Measurements from ENCODE around the gene LRRC18. TPM values are rescaled to one million over a fixed set of nuclear protein-coding genes. Genes with fewer than 3 reads are reported as not detected.

Gene LRRC18
- total RNA-seq, 1 donor from 2014 or later, result not detected

GRCh38 chr10:48940958-48941357 lies 1.3 kb upstream of the LRRC18 start:
- no peak overlapping the region for H3K4me3 Mint-ChIP-seq (ENCODE audit: unreplicated experiment)
- no peaks in the 10 kb centered on the region for H3K4me1 Mint-ChIP-seq (ENCODE audit: low read depth)
- no peaks in the 10 kb centered on the region for H3K36me3 Mint-ChIP-seq (ENCODE audit: low read depth)
- H3K27me3 Mint-ChIP-seq (ENCODE audit: low read depth), result peaks cover 7% of the 10 kb centered on the region
- DNase-seq (ENCODE audit: low spot score), result no peak
- no peak overlapping the region for H3K27ac Mint-ChIP-seq (ENCODE audit: unreplicated experiment)
- H3K9me3 Mint-ChIP-seq (ENCODE audit: low read depth), result no peaks in the 10 kb centered on the region
- TF ChIP-seq, protein P1, sequence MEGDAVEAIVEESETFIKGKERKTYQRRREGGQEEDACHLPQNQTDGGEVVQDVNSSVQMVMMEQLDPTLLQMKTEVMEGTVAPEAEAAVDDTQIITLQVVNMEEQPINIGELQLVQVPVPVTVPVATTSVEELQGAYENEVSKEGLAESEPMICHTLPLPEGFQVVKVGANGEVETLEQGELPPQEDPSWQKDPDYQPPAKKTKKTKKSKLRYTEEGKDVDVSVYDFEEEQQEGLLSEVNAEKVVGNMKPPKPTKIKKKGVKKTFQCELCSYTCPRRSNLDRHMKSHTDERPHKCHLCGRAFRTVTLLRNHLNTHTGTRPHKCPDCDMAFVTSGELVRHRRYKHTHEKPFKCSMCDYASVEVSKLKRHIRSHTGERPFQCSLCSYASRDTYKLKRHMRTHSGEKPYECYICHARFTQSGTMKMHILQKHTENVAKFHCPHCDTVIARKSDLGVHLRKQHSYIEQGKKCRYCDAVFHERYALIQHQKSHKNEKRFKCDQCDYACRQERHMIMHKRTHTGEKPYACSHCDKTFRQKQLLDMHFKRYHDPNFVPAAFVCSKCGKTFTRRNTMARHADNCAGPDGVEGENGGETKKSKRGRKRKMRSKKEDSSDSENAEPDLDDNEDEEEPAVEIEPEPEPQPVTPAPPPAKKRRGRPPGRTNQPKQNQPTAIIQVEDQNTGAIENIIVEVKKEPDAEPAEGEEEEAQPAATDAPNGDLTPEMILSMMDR (IDR thresholded peaks at IDR 0.05), result no peak

- TF ChIP-seq, protein P1 (IDR thresholded peaks at IDR 0.05), result no peak
- no peak overlapping the region for H3K27ac Mint-ChIP-seq (ENCODE audit: unreplicated experiment)
- peaks cover 7% of the 10 kb centered on the region for H3K27me3 Mint-ChIP-seq (ENCODE audit: low read depth)
- no peaks in the 10 kb centered on the region for H3K36me3 Mint-ChIP-seq (ENCODE audit: low read depth)
- no peak overlapping the region for H3K4me3 Mint-ChIP-seq (ENCODE audit: unreplicated experiment)
- no peak for DNase-seq (ENCODE audit: low spot score)
- H3K9me3 Mint-ChIP-seq (ENCODE audit: low read depth), result no peaks in the 10 kb centered on the region
- H3K4me1 Mint-ChIP-seq (ENCODE audit: low read depth), result no peaks in the 10 kb centered on the region
These were observed 732 bp upstream of the LRRC18 start for GRCh38 chr10:48940372-48940771.

DNA sequence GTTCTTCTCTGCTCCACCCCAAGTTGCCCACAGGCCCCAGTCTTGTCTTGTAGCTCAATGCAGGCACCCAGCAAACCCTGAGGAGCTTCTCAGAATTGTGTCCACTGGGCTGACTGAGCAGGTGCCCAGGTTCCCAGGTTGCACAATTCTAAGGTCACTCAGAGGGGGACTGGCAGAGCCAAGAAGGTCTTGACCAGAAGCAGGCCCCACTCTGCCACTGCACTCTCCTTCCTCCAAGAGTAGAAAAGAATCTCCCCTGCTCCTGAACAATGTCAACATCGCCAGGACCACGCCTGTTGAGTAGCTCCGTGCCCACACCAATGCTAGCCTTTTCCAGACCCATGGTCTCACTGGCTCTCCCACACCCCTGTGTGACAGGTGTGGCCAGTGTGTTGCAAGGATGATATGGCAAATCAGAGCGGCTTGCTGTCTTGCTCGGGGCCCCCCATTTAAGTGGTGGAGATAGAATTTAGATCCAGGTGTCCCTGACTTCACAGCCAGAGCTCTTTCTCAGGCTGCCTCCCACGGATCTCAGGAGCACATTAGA lies 577 bp downstream of the LRRC18 start:
- Mint-ChIP-seq H3K36me3 (ENCODE audit: low read depth) (no peaks in the 10 kb centered on the region), H3K27ac (ENCODE audit: unreplicated experiment) (no peak overlapping the region), H3K9me3 (ENCODE audit: low read depth) (no peaks in the 10 kb centered on the region), H3K4me1 (ENCODE audit: low read depth) (no peaks in the 10 kb centered on the region), H3K4me3 (ENCODE audit: unreplicated experiment) (no peak overlapping the region), H3K27me3 (ENCODE audit: low read depth) (peaks cover 9% of the 10 kb centered on the region)
- TF ChIP-seq, protein P1 (IDR thresholded peaks at IDR 0.05), result no peak
- DNase-seq (ENCODE audit: low spot score), result no peak

DNA sequence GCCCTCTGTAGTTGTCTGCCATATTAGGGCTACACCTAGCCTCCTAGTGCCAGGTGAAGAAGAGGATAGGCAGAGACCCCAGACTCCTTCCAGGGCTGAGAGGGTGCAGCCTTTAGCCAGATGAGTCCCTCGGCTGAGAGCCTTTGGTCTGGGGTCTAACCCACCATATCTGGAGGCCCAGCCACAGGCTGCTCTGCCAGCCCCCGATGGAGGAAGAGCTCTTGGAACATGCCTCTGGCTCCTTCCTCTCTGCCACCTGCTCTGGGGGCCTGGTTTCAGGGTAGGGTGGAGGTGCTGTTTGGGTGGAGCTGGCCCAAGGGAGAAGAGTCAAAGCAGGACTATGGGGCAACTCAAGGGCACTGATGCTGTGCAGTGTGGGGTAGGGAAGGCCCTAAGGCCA lies 1.4 kb downstream of the LRRC18 start:
- TF ChIP-seq, protein P1 (IDR thresholded peaks at IDR 0.05), result no peak
- no peaks in the 10 kb centered on the region for H3K9me3 Mint-ChIP-seq (ENCODE audit: low read depth)
- H3K4me3 Mint-ChIP-seq (ENCODE audit: unreplicated experiment), result no peak overlapping the region
- no peaks in the 10 kb centered on the region for H3K36me3 Mint-ChIP-seq (ENCODE audit: low read depth)
- no peak overlapping the region for H3K27ac Mint-ChIP-seq (ENCODE audit: unreplicated experiment)
- DNase-seq (ENCODE audit: low spot score), result no peak
- no peaks in the 10 kb centered on the region for H3K4me1 Mint-ChIP-seq (ENCODE audit: low read depth)
- H3K27me3 Mint-ChIP-seq (ENCODE audit: low read depth), result peaks cover 8% of the 10 kb centered on the region

DNA sequence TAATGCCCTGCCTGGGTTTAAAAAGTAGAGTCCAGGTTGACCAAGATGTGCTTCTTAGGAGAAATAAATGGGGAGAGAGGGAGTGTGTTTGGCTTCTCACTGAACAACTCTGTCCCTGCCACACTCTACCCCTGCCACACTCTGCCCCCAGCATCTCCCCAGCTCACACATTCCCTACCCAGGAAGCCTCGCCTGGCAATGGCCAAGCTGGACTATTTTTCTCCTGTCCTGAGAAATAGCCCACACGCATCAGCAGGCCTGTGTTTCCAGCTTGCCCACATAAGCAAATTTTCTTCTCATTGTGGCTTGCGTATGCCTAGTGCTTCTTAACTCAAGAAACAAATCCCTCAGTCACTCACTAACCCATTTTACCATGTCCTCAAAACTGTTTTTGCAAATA lies 1.8 kb downstream of the LRRC18 start:
- no peak for DNase-seq (ENCODE audit: low spot score)
- no peaks in the 10 kb centered on the region for H3K4me1 Mint-ChIP-seq (ENCODE audit: low read depth)
- peaks cover 8% of the 10 kb centered on the region for H3K27me3 Mint-ChIP-seq (ENCODE audit: low read depth)
- TF ChIP-seq, protein P1 (IDR thresholded peaks at IDR 0.05), result no peak
- H3K36me3 Mint-ChIP-seq (ENCODE audit: low read depth), result no peaks in the 10 kb centered on the region
- H3K9me3 Mint-ChIP-seq (ENCODE audit: low read depth), result no peaks in the 10 kb centered on the region
- H3K4me3 Mint-ChIP-seq (ENCODE audit: unreplicated experiment), result no peak overlapping the region
- H3K27ac Mint-ChIP-seq (ENCODE audit: unreplicated experiment), result no peak overlapping the region
